H1 (cell line): Measurements from ENCODE around the gene TLCD2. TPM values are rescaled to one million over a fixed set of nuclear protein-coding genes. Genes with fewer than 3 reads are reported as not detected.

Experiments used
- CBX8 ChIP-seq: fragments of 300-800, 300-1000 bp; sonication (generic); IDR thresholded peaks from 2 replicates; pipeline ENCODE4 v1.7.1; 2016; ENCODE audit warnings: low read depth, low read length, borderline replicate concordance
- EGR1 ChIP-seq: IDR thresholded peaks from 2 replicates; pipeline ENCODE4 v1.6.1; 2011; ENCODE audit warnings: low read depth, low read length, borderline replicate concordance
- JUN ChIP-seq: IDR thresholded peaks from 2 replicates; pipeline ENCODE4 v1.6.1; 2011; ENCODE audit warnings: low read depth, mild to moderate bottlenecking, improper control_type of control experiment, low read length
- KDM4A ChIP-seq: IDR thresholded peaks from one replicate; pipeline ENCODE4 v1.7.1; 2012; ENCODE audit warnings: low read depth, mild to moderate bottlenecking, moderate library complexity, low read length, inconsistent platforms; ENCODE audit not compliant: severe bottlenecking
- POLR2AphosphoS5 ChIP-seq: IDR thresholded peaks from 2 replicates; pipeline ENCODE4 v1.6.1; 2011; ENCODE audit warnings: low read depth, low read length
- RXRA ChIP-seq: IDR thresholded peaks from 2 replicates; pipeline ENCODE4 v1.6.1; 2011; ENCODE audit warnings: low read depth, mild to moderate bottlenecking, low read length, moderate library complexity; ENCODE audit not compliant: insufficient read depth
- SIX5 ChIP-seq: IDR thresholded peaks from 2 replicates; pipeline ENCODE4 v1.6.1; 2011; ENCODE audit warnings: mild to moderate bottlenecking, low read depth, low read length
- SP2 ChIP-seq: IDR thresholded peaks from 2 replicates; pipeline ENCODE4 v1.6.1; 2012; ENCODE audit warnings: mild to moderate bottlenecking, low read length, inconsistent platforms
- TAF7 ChIP-seq: optimal IDR thresholded peaks from 2 replicates; pipeline ENCODE3; 2011; ENCODE audit warnings: low read depth, mild to moderate bottlenecking, inconsistent platforms, low read length, moderate library complexity, borderline replicate concordance
- TEAD4 ChIP-seq: IDR thresholded peaks from 2 replicates; pipeline ENCODE4 v1.6.1; 2012; ENCODE audit warnings: low read depth, low read length, inconsistent platforms, mixed read lengths
- polyA plus RNA-seq, 7 experiments: library from polyadenylated mRNA; depleted of rRNA in 3 of 7; stranded (reverse) in 5 of 7; unstranded in 2 of 7; fragments of >200 nt in 5 of 7; fragments of 200-250 nt in 2 of 7; gene quantifications; 1 replicate in 5 of 7; 2 replicates in 1 of 7; 4 replicates in 1 of 7; pipeline versions ENCODE4 v1.2.1 to v1.2.3, GENCODE V29; 2011 to 2013; ENCODE audit warnings: missing spikeins in 2 of 7, mixed read lengths in 2 of 7
- total RNA-seq: library from RNA; stranded (reverse); fragmentation: NEBNext Ultra II Directional; extraction: Animal tissue kit (Norgen Biotek cat#: 25700); gene quantifications from 2 replicates; pipeline ENCODE4 v1.2.1, GENCODE V29; 2021
- TF ChIP-seq, protein P1 (sequence below): fragments of 300-600 bp; sonication (generic); IDR thresholded peaks from 2 replicates; pipeline ENCODE4 v1.7.1; 2012; ENCODE audit warnings: low read length, moderate library complexity, mild to moderate bottlenecking, inconsistent platforms; ENCODE audit not compliant: insufficient replicate concordance
- TF ChIP-seq, protein P2 (sequence below): IDR thresholded peaks from 2 replicates; pipeline ENCODE4 v1.6.1; 2011; ENCODE audit warnings: low read depth, mild to moderate bottlenecking, low read length; ENCODE audit not compliant: insufficient read depth

The TLCD2 gene
- total and polyA plus RNA-seq, 2 of the 8 experiments (the other 6 are each of a cell fraction or from before 2014, with no cell fraction given): 0.47 to 1.4 TPM

DNA sequence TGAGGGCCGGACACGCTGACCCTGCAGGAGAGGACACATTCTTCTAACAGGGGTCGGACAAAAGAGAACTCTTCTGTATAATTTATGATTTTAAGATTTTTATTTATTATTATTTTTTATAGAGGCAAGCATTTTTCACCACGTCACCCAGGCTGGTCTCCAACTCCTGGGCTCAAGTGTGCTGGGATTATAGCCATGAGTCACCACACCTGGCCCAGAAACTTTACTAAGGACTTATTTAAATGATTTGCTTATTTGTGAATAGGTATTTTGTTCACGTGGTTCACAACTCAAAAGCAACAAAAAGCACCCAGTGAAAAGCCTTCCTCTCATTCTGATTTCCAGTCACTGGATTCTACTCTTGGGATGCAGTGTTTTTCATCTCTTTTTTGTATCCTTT lies 49.4 kb upstream of the TLCD2 start (continued):
- TF ChIP-seq, protein P1, sequence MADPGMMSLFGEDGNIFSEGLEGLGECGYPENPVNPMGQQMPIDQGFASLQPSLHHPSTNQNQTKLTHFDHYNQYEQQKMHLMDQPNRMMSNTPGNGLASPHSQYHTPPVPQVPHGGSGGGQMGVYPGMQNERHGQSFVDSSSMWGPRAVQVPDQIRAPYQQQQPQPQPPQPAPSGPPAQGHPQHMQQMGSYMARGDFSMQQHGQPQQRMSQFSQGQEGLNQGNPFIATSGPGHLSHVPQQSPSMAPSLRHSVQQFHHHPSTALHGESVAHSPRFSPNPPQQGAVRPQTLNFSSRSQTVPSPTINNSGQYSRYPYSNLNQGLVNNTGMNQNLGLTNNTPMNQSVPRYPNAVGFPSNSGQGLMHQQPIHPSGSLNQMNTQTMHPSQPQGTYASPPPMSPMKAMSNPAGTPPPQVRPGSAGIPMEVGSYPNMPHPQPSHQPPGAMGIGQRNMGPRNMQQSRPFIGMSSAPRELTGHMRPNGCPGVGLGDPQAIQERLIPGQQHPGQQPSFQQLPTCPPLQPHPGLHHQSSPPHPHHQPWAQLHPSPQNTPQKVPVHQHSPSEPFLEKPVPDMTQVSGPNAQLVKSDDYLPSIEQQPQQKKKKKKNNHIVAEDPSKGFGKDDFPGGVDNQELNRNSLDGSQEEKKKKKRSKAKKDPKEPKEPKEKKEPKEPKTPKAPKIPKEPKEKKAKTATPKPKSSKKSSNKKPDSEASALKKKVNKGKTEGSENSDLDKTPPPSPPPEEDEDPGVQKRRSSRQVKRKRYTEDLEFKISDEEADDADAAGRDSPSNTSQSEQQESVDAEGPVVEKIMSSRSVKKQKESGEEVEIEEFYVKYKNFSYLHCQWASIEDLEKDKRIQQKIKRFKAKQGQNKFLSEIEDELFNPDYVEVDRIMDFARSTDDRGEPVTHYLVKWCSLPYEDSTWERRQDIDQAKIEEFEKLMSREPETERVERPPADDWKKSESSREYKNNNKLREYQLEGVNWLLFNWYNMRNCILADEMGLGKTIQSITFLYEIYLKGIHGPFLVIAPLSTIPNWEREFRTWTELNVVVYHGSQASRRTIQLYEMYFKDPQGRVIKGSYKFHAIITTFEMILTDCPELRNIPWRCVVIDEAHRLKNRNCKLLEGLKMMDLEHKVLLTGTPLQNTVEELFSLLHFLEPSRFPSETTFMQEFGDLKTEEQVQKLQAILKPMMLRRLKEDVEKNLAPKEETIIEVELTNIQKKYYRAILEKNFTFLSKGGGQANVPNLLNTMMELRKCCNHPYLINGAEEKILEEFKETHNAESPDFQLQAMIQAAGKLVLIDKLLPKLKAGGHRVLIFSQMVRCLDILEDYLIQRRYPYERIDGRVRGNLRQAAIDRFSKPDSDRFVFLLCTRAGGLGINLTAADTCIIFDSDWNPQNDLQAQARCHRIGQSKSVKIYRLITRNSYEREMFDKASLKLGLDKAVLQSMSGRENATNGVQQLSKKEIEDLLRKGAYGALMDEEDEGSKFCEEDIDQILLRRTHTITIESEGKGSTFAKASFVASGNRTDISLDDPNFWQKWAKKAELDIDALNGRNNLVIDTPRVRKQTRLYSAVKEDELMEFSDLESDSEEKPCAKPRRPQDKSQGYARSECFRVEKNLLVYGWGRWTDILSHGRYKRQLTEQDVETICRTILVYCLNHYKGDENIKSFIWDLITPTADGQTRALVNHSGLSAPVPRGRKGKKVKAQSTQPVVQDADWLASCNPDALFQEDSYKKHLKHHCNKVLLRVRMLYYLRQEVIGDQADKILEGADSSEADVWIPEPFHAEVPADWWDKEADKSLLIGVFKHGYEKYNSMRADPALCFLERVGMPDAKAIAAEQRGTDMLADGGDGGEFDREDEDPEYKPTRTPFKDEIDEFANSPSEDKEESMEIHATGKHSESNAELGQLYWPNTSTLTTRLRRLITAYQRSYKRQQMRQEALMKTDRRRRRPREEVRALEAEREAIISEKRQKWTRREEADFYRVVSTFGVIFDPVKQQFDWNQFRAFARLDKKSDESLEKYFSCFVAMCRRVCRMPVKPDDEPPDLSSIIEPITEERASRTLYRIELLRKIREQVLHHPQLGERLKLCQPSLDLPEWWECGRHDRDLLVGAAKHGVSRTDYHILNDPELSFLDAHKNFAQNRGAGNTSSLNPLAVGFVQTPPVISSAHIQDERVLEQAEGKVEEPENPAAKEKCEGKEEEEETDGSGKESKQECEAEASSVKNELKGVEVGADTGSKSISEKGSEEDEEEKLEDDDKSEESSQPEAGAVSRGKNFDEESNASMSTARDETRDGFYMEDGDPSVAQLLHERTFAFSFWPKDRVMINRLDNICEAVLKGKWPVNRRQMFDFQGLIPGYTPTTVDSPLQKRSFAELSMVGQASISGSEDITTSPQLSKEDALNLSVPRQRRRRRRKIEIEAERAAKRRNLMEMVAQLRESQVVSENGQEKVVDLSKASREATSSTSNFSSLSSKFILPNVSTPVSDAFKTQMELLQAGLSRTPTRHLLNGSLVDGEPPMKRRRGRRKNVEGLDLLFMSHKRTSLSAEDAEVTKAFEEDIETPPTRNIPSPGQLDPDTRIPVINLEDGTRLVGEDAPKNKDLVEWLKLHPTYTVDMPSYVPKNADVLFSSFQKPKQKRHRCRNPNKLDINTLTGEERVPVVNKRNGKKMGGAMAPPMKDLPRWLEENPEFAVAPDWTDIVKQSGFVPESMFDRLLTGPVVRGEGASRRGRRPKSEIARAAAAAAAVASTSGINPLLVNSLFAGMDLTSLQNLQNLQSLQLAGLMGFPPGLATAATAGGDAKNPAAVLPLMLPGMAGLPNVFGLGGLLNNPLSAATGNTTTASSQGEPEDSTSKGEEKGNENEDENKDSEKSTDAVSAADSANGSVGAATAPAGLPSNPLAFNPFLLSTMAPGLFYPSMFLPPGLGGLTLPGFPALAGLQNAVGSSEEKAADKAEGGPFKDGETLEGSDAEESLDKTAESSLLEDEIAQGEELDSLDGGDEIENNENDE: no peak
- no peak for TF ChIP-seq JUN
- TF ChIP-seq POLR2AphosphoS5: no peak
- TF ChIP-seq TEAD4: no peak
- TF ChIP-seq KDM4A: no peak
- no peak for TF ChIP-seq CBX8
- no peak for TF ChIP-seq SP2
- TF ChIP-seq EGR1: no peak
- no peak for TF ChIP-seq TAF7
- no peak for TF ChIP-seq RXRA
- TF ChIP-seq, protein P2, sequence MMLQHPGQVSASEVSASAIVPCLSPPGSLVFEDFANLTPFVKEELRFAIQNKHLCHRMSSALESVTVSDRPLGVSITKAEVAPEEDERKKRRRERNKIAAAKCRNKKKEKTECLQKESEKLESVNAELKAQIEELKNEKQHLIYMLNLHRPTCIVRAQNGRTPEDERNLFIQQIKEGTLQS: no peak
- no peak for TF ChIP-seq SIX5
